Hippocampal formation (tissue), 2 donors: ENCODE data around the gene SSTR3.
A peak's percentile ranks its signal among the peaks of the same experiment; 100 is the strongest.

Source experiments
- DNase-seq, 2 donors: peaks; one replicate each; lab custom pipeline; 2025; lab: John Stamatoyannopoulos, UW

Gene SSTR3

GRCh38 chr22:37167176-37167980 lies 44.9 kb downstream of the SSTR3 start:
- DNase-seq = no peak

- DNase-seq = peak; percentile 24 to 64
Observed at GRCh38 chr22:37166675-37167066, 45.6 kb downstream of the SSTR3 start.

DNA sequence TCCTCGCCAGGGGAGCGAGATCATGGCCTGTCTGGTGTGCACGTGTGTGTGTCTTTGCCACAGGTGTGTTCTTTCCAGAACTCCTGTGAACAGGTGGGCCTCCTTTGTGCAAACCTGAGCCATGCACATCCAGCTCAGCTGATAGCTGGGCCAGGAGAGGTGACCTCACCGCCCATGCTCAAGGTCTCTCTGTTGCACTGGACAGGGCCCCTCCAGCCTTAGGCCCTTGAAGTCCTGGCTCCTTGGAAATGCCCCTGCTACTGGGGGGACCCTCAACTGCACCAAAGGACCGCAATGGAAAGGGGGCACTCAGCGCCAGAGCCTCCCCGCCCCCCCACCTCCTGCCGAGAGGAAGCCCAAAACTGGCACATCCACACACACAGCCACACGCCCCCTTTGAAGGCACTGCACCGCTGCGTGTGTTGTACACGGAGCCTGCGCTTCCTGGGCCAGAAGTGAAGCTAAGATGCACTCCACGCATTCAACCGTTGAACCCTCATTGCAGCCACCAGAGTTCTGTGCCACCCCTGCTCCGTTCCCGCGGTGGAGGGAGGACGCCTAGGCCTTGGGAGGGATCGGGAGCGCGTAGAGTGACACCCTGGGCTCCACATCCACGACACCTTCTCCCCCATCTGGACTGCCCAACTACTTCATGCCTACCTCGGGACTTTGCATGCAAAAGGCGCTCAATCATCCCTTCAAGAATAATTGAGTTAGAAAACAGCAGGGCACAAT lies 46.2 kb downstream of the SSTR3 start:
- DNase-seq = no peak

DNA sequence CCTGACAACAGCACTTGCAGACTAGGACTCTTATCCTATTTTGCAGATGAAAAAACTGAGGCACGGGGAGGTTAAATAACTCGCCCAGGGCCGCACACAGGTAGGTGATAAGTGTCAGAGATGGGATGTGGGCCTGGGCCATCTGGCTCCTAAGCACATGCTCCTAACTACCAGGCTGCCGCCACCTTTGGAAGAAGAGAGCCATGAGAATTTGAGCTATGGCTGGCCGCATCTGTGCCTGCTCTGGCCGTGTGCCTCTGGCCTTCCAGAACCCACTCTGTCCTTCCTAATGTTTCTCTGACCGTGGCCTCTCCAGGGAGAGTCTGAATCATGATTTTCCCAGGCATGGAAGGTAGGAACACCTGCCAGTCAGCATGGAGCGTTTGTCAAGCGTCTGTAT lies 47.2 kb downstream of the SSTR3 start:
- no peak for DNase-seq

DNA sequence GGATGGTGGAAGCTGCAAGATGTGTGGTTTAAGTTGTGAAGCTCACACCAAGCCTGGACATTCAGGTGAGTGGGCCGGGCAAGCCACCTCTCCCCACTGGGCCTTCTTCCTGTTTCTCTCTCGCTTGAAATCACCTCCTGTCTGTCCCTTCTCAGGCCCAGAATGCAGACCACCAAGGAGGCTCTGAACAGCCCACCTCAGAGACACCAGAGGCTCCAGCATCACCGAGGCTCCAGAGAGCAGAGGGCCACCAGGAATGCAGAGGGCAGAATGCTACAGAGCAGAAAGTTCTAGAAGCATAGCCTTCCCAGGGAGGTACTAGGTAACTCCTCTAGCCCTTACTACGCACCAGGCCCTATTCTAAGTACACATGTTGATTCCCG lies 47.8 kb downstream of the SSTR3 start:
- no peak for DNase-seq

DNA sequence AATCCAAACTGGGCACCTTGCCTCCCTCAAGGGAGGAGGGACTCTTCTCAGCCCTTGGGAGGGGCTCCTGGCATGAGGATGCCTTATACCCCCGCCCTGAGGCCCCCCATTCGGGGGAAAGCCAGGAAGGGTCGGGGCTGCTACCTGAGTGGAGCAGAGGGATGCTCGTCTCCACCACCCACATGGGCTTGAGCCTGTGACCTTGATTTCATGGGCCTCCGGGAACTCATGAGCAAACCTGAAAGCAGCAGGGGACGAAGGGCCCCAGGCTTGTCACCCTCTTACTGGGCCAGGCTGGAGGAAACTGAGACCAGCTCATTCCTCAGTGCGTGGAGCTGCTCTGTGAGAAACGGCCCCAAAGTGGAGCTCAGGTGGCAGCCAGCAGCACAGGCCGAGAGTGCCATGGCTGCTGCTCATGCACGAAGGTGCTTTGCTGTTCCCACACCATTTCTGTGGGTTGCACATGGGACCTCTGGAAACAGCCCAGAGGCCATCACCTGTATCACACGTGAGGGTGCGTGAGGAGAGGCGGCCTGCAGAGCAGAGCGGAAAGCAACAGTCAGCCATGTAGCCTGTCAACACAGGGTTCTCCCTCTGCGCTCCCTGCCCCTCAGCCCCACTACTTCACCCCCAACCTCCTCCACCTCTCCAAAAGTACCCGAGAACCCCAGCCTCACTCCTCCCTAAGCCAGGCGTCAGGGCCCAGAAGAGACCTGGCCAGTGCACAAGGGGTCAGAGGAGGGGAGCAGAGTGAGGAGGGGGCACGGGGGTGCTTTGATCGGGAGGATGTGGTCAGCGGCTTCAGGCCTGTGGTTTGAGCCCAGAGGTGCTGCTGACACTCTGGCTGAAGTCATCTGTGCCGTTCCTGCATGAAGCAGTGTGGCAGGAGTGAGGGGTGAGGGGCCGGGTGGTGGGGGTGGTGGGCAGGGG lies 48.4 kb downstream of the SSTR3 start:
- DNase-seq = no peak

DNA sequence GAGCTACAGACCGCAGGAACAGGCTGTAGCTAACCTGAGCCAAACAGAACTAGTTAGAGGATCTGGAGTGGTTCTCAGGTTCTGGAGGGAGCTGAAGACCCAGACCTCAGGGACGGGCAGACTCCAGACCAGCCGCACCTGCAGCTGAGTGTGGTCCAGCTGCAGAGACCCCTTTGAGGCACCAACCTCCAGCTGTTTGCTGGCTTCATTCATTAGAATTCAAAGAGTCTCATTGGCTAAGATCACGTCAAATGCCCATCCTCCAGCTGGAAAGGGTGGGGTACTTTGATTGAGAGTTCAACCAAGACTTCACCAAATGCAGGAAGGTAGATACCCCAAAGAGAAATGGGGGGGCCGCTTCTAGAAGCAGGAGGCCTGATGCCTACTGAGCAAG lies 49.2 kb downstream of the SSTR3 start:
- DNase-seq = no peak

DNA sequence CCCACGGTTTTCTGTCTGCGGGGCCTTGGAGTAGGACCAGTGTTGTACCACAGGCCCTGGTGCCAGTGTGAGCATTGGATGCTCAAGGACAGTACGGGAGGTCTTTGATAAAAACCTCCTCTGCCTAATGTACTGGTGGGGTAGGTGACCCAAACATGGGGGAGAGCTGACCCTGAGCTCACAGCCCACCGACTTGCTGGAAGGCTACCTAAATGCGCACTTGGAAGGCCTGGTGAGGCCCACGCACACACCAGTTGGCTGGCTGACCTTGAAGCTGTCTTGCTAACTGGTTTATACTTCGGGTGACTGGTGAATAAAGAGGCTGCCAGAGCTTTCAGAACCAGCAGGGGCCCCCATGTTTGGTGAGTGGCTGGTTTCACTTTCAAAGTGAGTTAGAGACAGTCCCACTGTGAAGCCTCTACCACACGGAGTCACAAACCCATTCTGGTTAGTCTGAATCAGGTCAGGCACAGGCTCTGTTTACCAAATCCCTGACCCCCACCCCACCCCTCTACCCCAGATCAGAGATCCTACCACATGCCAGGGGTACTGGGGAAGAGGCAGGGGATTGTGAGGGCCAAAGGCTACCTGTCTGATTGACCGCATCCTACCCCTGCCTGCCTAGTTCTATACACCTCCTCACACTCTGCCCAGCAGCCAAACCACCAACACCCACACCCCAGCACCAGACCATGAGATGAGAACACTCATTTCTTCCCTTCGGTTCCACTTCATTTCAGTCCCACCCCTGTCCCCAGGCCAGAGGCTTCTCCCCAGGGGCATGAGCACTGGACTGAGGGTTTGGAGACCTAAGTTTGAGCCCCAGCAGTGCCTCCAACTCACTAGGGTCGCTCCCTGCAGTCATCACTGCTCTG lies 49.8 kb downstream of the SSTR3 start:
- DNase-seq = no peak

DNA sequence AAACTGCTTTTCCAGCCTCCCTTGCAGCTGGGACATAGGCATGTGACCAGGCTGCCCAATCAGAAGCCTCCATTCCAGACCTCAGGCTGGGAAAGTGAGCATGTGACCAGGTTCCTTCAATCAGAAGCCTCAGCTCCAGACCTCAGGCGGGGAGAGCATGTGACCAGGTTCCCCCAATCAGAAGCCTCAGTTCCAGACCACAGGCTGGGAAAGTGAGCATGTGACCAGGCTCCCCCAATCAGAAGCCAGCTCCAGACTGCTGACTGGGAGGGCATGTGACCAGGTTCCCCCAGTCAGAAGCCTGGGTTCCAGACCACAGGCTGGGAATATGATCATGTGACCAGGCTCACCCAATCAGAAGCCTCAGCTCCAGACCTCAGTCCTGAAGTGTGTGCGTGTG lies 50.8 kb downstream of the SSTR3 start:
- DNase-seq = no peak

DNA sequence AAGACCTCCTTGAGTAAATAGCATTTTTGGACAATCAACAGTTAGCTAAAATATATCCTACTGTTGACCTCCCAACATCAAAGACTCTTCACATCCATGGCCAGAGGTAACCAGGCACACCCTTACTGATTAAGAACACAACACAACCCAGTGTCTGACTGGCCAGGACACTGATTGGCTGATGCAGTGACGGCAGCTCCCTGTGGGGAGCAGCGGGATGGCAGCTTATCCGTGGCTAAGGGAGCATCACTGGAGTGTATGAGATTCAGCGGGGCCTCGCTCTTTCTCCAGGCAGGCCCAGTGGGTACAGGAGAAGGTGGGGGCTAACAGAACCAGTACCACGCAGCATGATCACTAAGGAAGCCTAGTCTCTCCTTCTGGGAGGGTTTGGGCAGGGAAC lies 52.2 kb downstream of the SSTR3 start:
- DNase-seq = no peak

GRCh38 chr22:37158963-37159290 lies 53.4 kb downstream of the SSTR3 start:
- no peak for DNase-seq

GRCh38 chr22:37157516-37158285 lies 54.6 kb downstream of the SSTR3 start:
- DNase-seq = no peak

- DNase-seq = no peak
Observed at GRCh38 chr22:37156686-37157435, 55.4 kb downstream of the SSTR3 start.

GRCh38 chr22:37155971-37156370 lies 56.3 kb downstream of the SSTR3 start:
- no peak for DNase-seq

GRCh38 chr22:37154925-37155712 lies 57.2 kb downstream of the SSTR3 start:
- no peak for DNase-seq
